Measurements from ENCODE around the gene CARD14. TPM values are rescaled to one million over a fixed set of nuclear protein-coding genes. Genes with fewer than 3 reads are reported as not detected.
"Not testable (repeated sequence)": the region's sequence is repeated elsewhere in the genome, so short reads cannot be mapped to it uniquely, and the experiment has no call there.

Gene CARD14
- total RNA-seq, 1 experiment from 2014 or later = not detected

GRCh38 chr17:80223838-80224497, 54.1 kb downstream of the CARD14 start:
- no peak for DNase-seq (ENCODE audit: low read depth)

- no peak for DNase-seq (ENCODE audit: low read depth)
Measured at GRCh38 chr17:80224683-80225082, 54.9 kb downstream of the CARD14 start.

GRCh38 chr17:80225230-80225629, 55.4 kb downstream of the CARD14 start:
- DNase-seq (ENCODE audit: low read depth) = no peak

- no peak for DNase-seq (ENCODE audit: low read depth)
Measured at GRCh38 chr17:80227156-80227555, 57.3 kb downstream of the CARD14 start.

GRCh38 chr17:80227666-80228065, 57.8 kb downstream of the CARD14 start:
- no peak for DNase-seq (ENCODE audit: low read depth)

- DNase-seq (ENCODE audit: low read depth) = no peak
Measured at GRCh38 chr17:80228477-80228876, 58.6 kb downstream of the CARD14 start.

- no peak for DNase-seq (ENCODE audit: low read depth)
Measured at GRCh38 chr17:80229011-80229410, 59.2 kb downstream of the CARD14 start.

GRCh38 chr17:80232438-80232837, 62.6 kb downstream of the CARD14 start:
- DNase-seq (ENCODE audit: low read depth) = no peak

GRCh38 chr17:80233202-80233601, 63.4 kb downstream of the CARD14 start:
- DNase-seq (ENCODE audit: low read depth) = no peak

GRCh38 chr17:80236911-80237310, 67.1 kb downstream of the CARD14 start:
- DNase-seq (ENCODE audit: low read depth) = no peak

- DNase-seq (ENCODE audit: low read depth) = no peak
Measured at GRCh38 chr17:80237386-80237785, 67.6 kb downstream of the CARD14 start.

GRCh38 chr17:80242505-80242904, 72.7 kb downstream of the CARD14 start:
- DNase-seq (ENCODE audit: low read depth) = no peak

GRCh38 chr17:80243526-80244433, 74.0 kb downstream of the CARD14 start:
- DNase-seq (ENCODE audit: low read depth) = no peak

GRCh38 chr17:80244448-80244847, 74.6 kb downstream of the CARD14 start:
- not testable (repeated sequence) for DNase-seq (ENCODE audit: low read depth)

GRCh38 chr17:80244871-80245509, 75.2 kb downstream of the CARD14 start:
- no peak for DNase-seq (ENCODE audit: low read depth)

GRCh38 chr17:80245566-80246265, 75.9 kb downstream of the CARD14 start:
- no peak for DNase-seq (ENCODE audit: low read depth)

- DNase-seq (ENCODE audit: low read depth) = no peak
Measured at GRCh38 chr17:80246266-80246681, 76.4 kb downstream of the CARD14 start.

GRCh38 chr17:80246726-80247125, 76.9 kb downstream of the CARD14 start:
- no peak for DNase-seq (ENCODE audit: low read depth)

- DNase-seq (ENCODE audit: low read depth) = no peak
Measured at GRCh38 chr17:80247561-80247960, 77.7 kb downstream of the CARD14 start.

- no peak for DNase-seq (ENCODE audit: low read depth)
Measured at GRCh38 chr17:80248001-80248893, 78.4 kb downstream of the CARD14 start.
